Ishikawa (cell line): ENCODE measurements around the gene MFNG.

Source experiments
- RAD21 ChIP-seq: IDR thresholded peaks from 2 replicates; pipeline ENCODE4 v1.6.1; 2012; ENCODE audit warnings: low read depth
- TAF1 ChIP-seq: IDR thresholded peaks from 2 replicates; pipeline ENCODE4 v1.6.1; 2012; ENCODE audit warnings: low read depth, mild to moderate bottlenecking

GRCh38 chr22:37529652-37530345 is 43.6 kb upstream of the MFNG start:
- TF ChIP-seq TAF1 = no peak
- no peak for TF ChIP-seq RAD21
